H9 (cell line): Measurements from ENCODE around the gene TANGO6. TPM values are rescaled to one million over a fixed set of nuclear protein-coding genes. Genes with fewer than 3 reads are reported as not detected.

Source experiments
- DNase-seq: peaks from one replicate; pipeline ENCODE4 v3.0.0-alpha.2; 2017
- H2AFZ ChIP-seq: one replicate; pipeline ENCODE4 v1.6.1; 2013; ENCODE audit warnings: mild to moderate bottlenecking, low read length, control low read depth, moderate library complexity
- H2AK5ac ChIP-seq: 2 replicates; pipeline ENCODE4 v1.6.1; 2013; ENCODE audit warnings: low read length, control low read depth, mixed read lengths; ENCODE audit not compliant: insufficient read length
- H2BK120ac ChIP-seq: one replicate; pipeline ENCODE4 v1.6.1; 2013; ENCODE audit warnings: low read depth, mild to moderate bottlenecking, low read length, control low read depth, inconsistent platforms; ENCODE audit not compliant: poor library complexity, severe bottlenecking
- H2BK12ac ChIP-seq: 2 replicates; pipeline ENCODE4 v1.6.1; 2013; ENCODE audit warnings: low read length, control low read depth, mixed read lengths, low read depth; ENCODE audit not compliant: insufficient read length
- H2BK15ac ChIP-seq: 2 replicates; pipeline ENCODE4 v1.6.1; 2013; ENCODE audit warnings: low read depth, low read length, control low read depth
- H2BK20ac ChIP-seq: one replicate; pipeline ENCODE4 v1.6.1; 2013; ENCODE audit warnings: low read depth, mild to moderate bottlenecking, low read length, control low read depth, inconsistent platforms; ENCODE audit not compliant: poor library complexity, severe bottlenecking
- H2BK5ac ChIP-seq: 2 replicates; pipeline ENCODE4 v1.6.1; 2013; ENCODE audit warnings: low read length, control low read depth, mixed read lengths; ENCODE audit not compliant: insufficient read length
- H3K14ac ChIP-seq: 2 replicates; pipeline ENCODE4 v1.6.1; 2013; ENCODE audit warnings: low read length, control low read depth; ENCODE audit not compliant: insufficient read depth
- H3K18ac ChIP-seq: 2 replicates; pipeline ENCODE4 v1.6.1; 2013; ENCODE audit warnings: low read depth, mild to moderate bottlenecking, mixed read lengths, low read length, control low read depth; ENCODE audit not compliant: insufficient read length
- H3K23ac ChIP-seq: 2 replicates; pipeline ENCODE4 v1.6.1; 2013; ENCODE audit warnings: low read length, control low read depth, mixed read lengths, low read depth; ENCODE audit not compliant: insufficient read length
- H3K23me2 ChIP-seq: 2 replicates; pipeline ENCODE4 v1.6.1; 2013; ENCODE audit warnings: low read depth, mild to moderate bottlenecking, mixed read lengths, low read length, control low read depth; ENCODE audit not compliant: insufficient read length, poor library complexity, severe bottlenecking
- H3K27ac ChIP-seq: 2 replicates; pipeline ENCODE4 v1.5.1; 2013; ENCODE audit warnings: low read length, control low read depth, mixed read lengths, low read depth; ENCODE audit not compliant: insufficient read length
- H3K27me3 ChIP-seq: 2 replicates; pipeline ENCODE4 v1.6.1; 2013; ENCODE audit warnings: low read length, control low read depth, inconsistent platforms; ENCODE audit not compliant: insufficient read depth
- H3K4ac ChIP-seq: 2 replicates; pipeline ENCODE4 v1.6.1; 2013; ENCODE audit warnings: low read depth, mild to moderate bottlenecking, control low read depth, inconsistent platforms, low read length, moderate library complexity
- H3K4me1 ChIP-seq: 2 replicates; pipeline ENCODE4 v1.6.1; 2013; ENCODE audit warnings: low read length, control low read depth, inconsistent platforms; ENCODE audit not compliant: insufficient read depth
- H3K4me2 ChIP-seq: 2 replicates; pipeline ENCODE4 v1.6.1; 2013; ENCODE audit warnings: low read length, control low read depth, mixed read lengths; ENCODE audit not compliant: insufficient read length, insufficient read depth
- H3K56ac ChIP-seq: 2 replicates; pipeline ENCODE4 v1.6.1; 2013; ENCODE audit warnings: low read depth, mild to moderate bottlenecking, mixed read lengths, low read length, control low read depth; ENCODE audit not compliant: insufficient read length
- H3K79me1 ChIP-seq: 2 replicates; pipeline ENCODE4 v1.6.1; 2013; ENCODE audit warnings: low read depth, mild to moderate bottlenecking, moderate library complexity, low read length, control low read depth, inconsistent platforms; ENCODE audit not compliant: insufficient read depth, poor library complexity, severe bottlenecking
- H3K79me2 ChIP-seq: 2 replicates; pipeline ENCODE4 v1.6.1; 2013; ENCODE audit warnings: low read length, control low read depth, inconsistent platforms; ENCODE audit not compliant: insufficient read depth
- H3K9ac ChIP-seq: 2 replicates; pipeline ENCODE4 v1.6.1; 2013; ENCODE audit warnings: low read length, control low read depth, mixed read lengths; ENCODE audit not compliant: insufficient read length; ENCODE audit errors: extremely low read depth
- H3K9me3 ChIP-seq: one replicate; pipeline ENCODE4 v1.6.1; 2013; ENCODE audit warnings: low read depth, low read length, inconsistent platforms; ENCODE audit not compliant: control insufficient read depth
- H3T11ph ChIP-seq: one replicate; pipeline ENCODE4 v1.6.1; 2013; ENCODE audit warnings: mild to moderate bottlenecking, low read length, control low read depth, inconsistent platforms
- H4K20me1 ChIP-seq: one replicate; pipeline ENCODE4 v1.6.1; 2013; ENCODE audit not compliant: control insufficient read depth, insufficient read length, insufficient read depth
- H4K5ac ChIP-seq: 2 replicates; pipeline ENCODE4 v1.6.1; 2013; ENCODE audit warnings: low read depth, mild to moderate bottlenecking, mixed read lengths, low read length, control low read depth; ENCODE audit not compliant: insufficient read length
- H4K8ac ChIP-seq: replicated peaks from 2 replicates; pipeline ENCODE4 v1.6.1; 2013; ENCODE audit warnings: low read length, control low read depth, mixed read lengths, low read depth; ENCODE audit not compliant: insufficient read length
- H4K91ac ChIP-seq: 2 replicates; pipeline ENCODE4 v1.6.1; 2013; ENCODE audit warnings: low read depth, mild to moderate bottlenecking, moderate library complexity, mixed read lengths, low read length, control low read depth; ENCODE audit not compliant: insufficient read length
- H3K27ac Mint-ChIP-seq, 3 experiments: 2 replicates in 2 of 3; 3 replicates in 1 of 3; pipeline ENCODE4 v1.8.0; 2020 to 2021; ENCODE audit warnings: mixed read lengths in 3 of 3, mild to moderate bottlenecking in 1 of 3, moderate library complexity in 1 of 3
- H3K27me3 Mint-ChIP-seq: 2 replicates; pipeline ENCODE4 v1.8.0; 2021; ENCODE audit warnings: low read depth, mild to moderate bottlenecking, moderate library complexity, mixed read lengths
- H3K36me3 Mint-ChIP-seq, 3 experiments: 2 replicates in 2 of 3; 3 replicates in 1 of 3; pipeline ENCODE4 v1.8.0; 2020 to 2021; ENCODE audit warnings: low read depth in 3 of 3, mixed read lengths in 3 of 3; ENCODE audit not compliant: insufficient read depth in 1 of 3
- H3K4me1 Mint-ChIP-seq, 2 experiments: 2 replicates each; pipeline ENCODE4 v1.8.0; 2020; ENCODE audit warnings: mixed read lengths in 2 of 2
- H3K4me3 Mint-ChIP-seq, 2 experiments: 2 replicates in 1 of 2; 3 replicates in 1 of 2; pipeline ENCODE4 v1.8.0; 2020 to 2021; ENCODE audit warnings: mild to moderate bottlenecking in 2 of 2, mixed read lengths in 2 of 2, moderate library complexity in 1 of 2
- H3K9me3 Mint-ChIP-seq, 2 experiments: 2 replicates in 1 of 2; 3 replicates in 1 of 2; pipeline ENCODE4 v1.8.0; 2020; ENCODE audit warnings: mild to moderate bottlenecking in 2 of 2, mixed read lengths in 2 of 2, moderate library complexity in 1 of 2
- CTCF ChIP-seq: fragments of 200-600 bp; sonication (generic); conservative IDR thresholded peaks from 3 replicates; pipeline ENCODE4 v1.8.0; 2021; ENCODE audit warnings: antibody characterized with exemption, mild to moderate bottlenecking
- WGBS: extraction: QIAGEN DNeasy Blood & Tissue Kit; methylation state at CpG from one replicate; pipeline ENCODE4 v1.1.7; 2013; ENCODE audit warnings: missing lambda C conversion rate, low lambda C conversion rate, mixed read lengths; ENCODE audit not compliant: insufficient read length; ENCODE audit errors: extremely low coverage; 5-methylcytosine and 5-hydroxymethylcytosine counted together
- total RNA-seq: library from RNA; stranded (reverse); gene quantifications from 2 replicates; pipeline ENCODE4 v1.2.1, GENCODE V29; 2021

TANGO6 gene
- total RNA-seq, 1 experiment from 2014 or later: 12.0 TPM

GRCh38 chr16:68835970-68836369 lies 7.4 kb upstream of the TANGO6 start:
- Histone ChIP-seq H3K23me2 (no peaks in the 10 kb centered on the region), H3K4me1 (no peaks in the 10 kb centered on the region), H2BK15ac (no peak overlapping the region), H3K14ac (no peak overlapping the region), H3K9me3 (no peaks in the 10 kb centered on the region), H4K5ac (no peak overlapping the region), H2BK120ac (no peak overlapping the region), H3K27me3 (no peaks in the 10 kb centered on the region), H4K8ac (no peak overlapping the region), H3K18ac (no peak overlapping the region), H3K9ac (no peak overlapping the region), H2BK20ac (no peak overlapping the region), H4K91ac (no peak overlapping the region), H3K79me2 (no peaks in the 10 kb centered on the region), H3K56ac (no peak overlapping the region), H2BK12ac (no peak overlapping the region), H3K79me1 (no peaks in the 10 kb centered on the region), H3K4me2 (no peak overlapping the region), H3K23ac (no peak overlapping the region), H3T11ph (no peak overlapping the region), H2AK5ac (no peak overlapping the region), H2AFZ (no peak overlapping the region), H3K27ac (no peak overlapping the region), H2BK5ac (no peak overlapping the region), H3K4ac (no peak overlapping the region), H4K20me1 (no peaks in the 10 kb centered on the region)
- Mint-ChIP-seq H3K36me3 (peaks cover 22 to 43% (median 40%) of the 10 kb centered on the region in 3 experiments; a peak in 6 of 7 replicates), H3K4me3 (no peak overlapping the region), H3K4me1 (no peaks in the 10 kb centered on the region), H3K27me3 (no peaks in the 10 kb centered on the region), H3K9me3 (no peaks in the 10 kb centered on the region), H3K27ac (0 out of 7 replicates have a peak overlapping the region, but pooled peaks of 1 of the 3 experiments have one; percentile 55)
- no peak for TF ChIP-seq CTCF
- no peak for DNase-seq
- no CpG with 5 or more reads among the region's 5 CpGs for WGBS
